Omental fat pad (tissue), 4 donors: ENCODE results near the gene THAP4. TPM values are rescaled to one million over a fixed set of nuclear protein-coding genes. Genes with fewer than 3 reads are reported as not detected.

Experiments
- ATAC-seq: fragments of 150-250 bp; one replicate; pipeline ENCODE4 v1.9.1; 2016; ENCODE audit warnings: mild to moderate bottlenecking, moderate library complexity; ENCODE audit not compliant: low FRiP score
- DNase-seq: peaks from one replicate; pipeline ENCODE4 v3.0.0-alpha.2; 2019; ENCODE audit warnings: low spot score
- CTCF ChIP-seq, 3 donors: fragments of 450-650 bp; IDR thresholded peaks; one replicate each; pipeline ENCODE4 v1.5.1; 2016 to 2017; ENCODE audit warnings: antibody characterized with exemption in 3 of 3, mild to moderate bottlenecking in 3 of 3, moderate library complexity in 2 of 3
- small RNA-seq: library from RNA; depleted of rRNA; stranded (forward); fragments of <200 nt; gene quantifications from one replicate; pipeline ENCODE3, GENCODE V24; 2016
- total RNA-seq, 4 donors: library from RNA; depleted of rRNA; stranded (reverse); fragments of >200 nt; gene quantifications; one replicate each; pipeline ENCODE4 v1.1.0, GENCODE V29; 2016

THAP4 gene
- total RNA-seq, 4 donors from 2014 or later = 29.5 to 55.1 (median 44.8) TPM

GRCh38 chr2:241535871-241536655 is 100.9 kb downstream of the THAP4 start:
- no peak for TF ChIP-seq CTCF (IDR thresholded peaks at IDR 0.05)
- DNase-seq (no peak), ATAC-seq (no peak)

GRCh38 chr2:241534701-241535375 is 102.1 kb downstream of the THAP4 start:
- DNase-seq (no peak), ATAC-seq (no peak)
- TF ChIP-seq CTCF (IDR thresholded peaks at IDR 0.05) = no peak

Small RNA genes lying within 50 kb of the gene (small RNA-seq; reads per million reads assigned to genes)
- gene RNA5SP122 = not detected

Other genes with a start within 250 kb of the THAP4 start
- 100 to 1,000 TPM; 103 to 175 (median 126) TPM for gene STK25, start 128.6 kb downstream of the THAP4 start, total RNA-seq
- 100 to 1,000 TPM in 1 of 4 donors, 10 to 100 TPM in 3; 79.6 to 179 (median 88.2) TPM for gene BOK, start 78.4 kb downstream of the THAP4 start, total RNA-seq
- gene ATG4B, start 535 bp upstream of the THAP4 start, total RNA-seq = 10 to 100 TPM; 40.4 to 67.1 (median 50.3) TPM
- 10 to 100 TPM; 10.3 to 31.7 (median 15.3) TPM for gene DTYMK, start 49.7 kb upstream of the THAP4 start, total RNA-seq
- 10 to 100 TPM; 24.2 to 33.0 (median 26.4) TPM for gene ING5, start 64.9 kb upstream of the THAP4 start, total RNA-seq
- gene D2HGDH, start 97.5 kb upstream of the THAP4 start, total RNA-seq = 10 to 100 TPM; 12.4 to 31.2 (median 16.9) TPM
- 1 to 10 TPM in 2 of 4 donors, under 1 TPM in 1, not detected in 1; 0.50 to 3.1 (median 2.8) TPM for gene GAL3ST2, start 139.7 kb upstream of the THAP4 start, total RNA-seq
- gene NEU4, start 172.0 kb upstream of the THAP4 start, total RNA-seq = 1 to 10 TPM in 3 of 4 donors, under 1 TPM in 1; 0.79 to 4.4 (median 2.5) TPM
- 1 to 10 TPM in 1 of 4 donors, under 1 TPM in 3; 0.37 to 4.8 (median 0.68) TPM for gene PDCD1, start 221.7 kb upstream of the THAP4 start, total RNA-seq
- under 1 TPM in 1 of 4 donors, not detected in 3; 0.96 TPM for gene RTP5, start 232.6 kb upstream of the THAP4 start, total RNA-seq